AG20443 (cell line): ENCODE measurements around the gene PTRH2.

Experiments
- DNase-seq: peaks from one replicate; pipeline ENCODE4 v3.0.0; 2012; ENCODE audit warnings: low spot score, mixed read lengths

PTRH2 gene

GRCh38 chr17:59719526-59719925 lies 12.3 kb upstream of the PTRH2 start:
- DNase-seq = no peak

- DNase-seq = no peak
Observed at GRCh38 chr17:59716427-59716826, 9.2 kb upstream of the PTRH2 start.

GRCh38 chr17:59714255-59714654 lies 7.0 kb upstream of the PTRH2 start:
- DNase-seq = no peak

GRCh38 chr17:59712862-59713261 lies 5.6 kb upstream of the PTRH2 start:
- no peak for DNase-seq

GRCh38 chr17:59711936-59712335 lies 4.7 kb upstream of the PTRH2 start:
- no peak for DNase-seq

- DNase-seq = no peak
Observed at GRCh38 chr17:59707971-59708430, 771 bp upstream of the PTRH2 start.

- no peak for DNase-seq
Observed at GRCh38 chr17:59702304-59702703, 4.9 kb downstream of the PTRH2 start.

GRCh38 chr17:59699786-59700185 lies 7.4 kb downstream of the PTRH2 start:
- DNase-seq = no peak

GRCh38 chr17:59699218-59699617 lies 8.0 kb downstream of the PTRH2 start:
- no peak for DNase-seq

GRCh38 chr17:59698143-59698542 lies 9.1 kb downstream of the PTRH2 start:
- no peak for DNase-seq

- DNase-seq = no peak
Observed at GRCh38 chr17:59696682-59697277, 10.4 kb downstream of the PTRH2 start.

GRCh38 chr17:59695945-59696681 lies 11.1 kb downstream of the PTRH2 start:
- no peak for DNase-seq

- DNase-seq = no peak
Observed at GRCh38 chr17:59694344-59694743, 12.9 kb downstream of the PTRH2 start.

- no peak for DNase-seq
Observed at GRCh38 chr17:59693582-59693981, 13.6 kb downstream of the PTRH2 start.

GRCh38 chr17:59688496-59688895 lies 18.7 kb downstream of the PTRH2 start:
- DNase-seq = no peak

GRCh38 chr17:59688008-59688407 lies 19.2 kb downstream of the PTRH2 start:
- no peak for DNase-seq

GRCh38 chr17:59684967-59685366 lies 22.3 kb downstream of the PTRH2 start:
- DNase-seq = no peak

- no peak for DNase-seq
Observed at GRCh38 chr17:59683283-59683682, 23.9 kb downstream of the PTRH2 start.

GRCh38 chr17:59680314-59680713 lies 26.9 kb downstream of the PTRH2 start:
- peak; percentile 34 for DNase-seq

GRCh38 chr17:59678918-59679317 lies 28.3 kb downstream of the PTRH2 start:
- DNase-seq = no peak

GRCh38 chr17:59676716-59677115 lies 30.5 kb downstream of the PTRH2 start:
- DNase-seq = peak; percentile 10

GRCh38 chr17:59675231-59675630 lies 32.0 kb downstream of the PTRH2 start:
- no peak for DNase-seq

- no peak for DNase-seq
Observed at GRCh38 chr17:59671386-59671785, 35.8 kb downstream of the PTRH2 start.

GRCh38 chr17:59669944-59670343 lies 37.3 kb downstream of the PTRH2 start:
- DNase-seq = no peak
